Measurements from ENCODE around the gene RAP2A.

Gene RAP2A

GRCh38 chr13:97388373-97388772 is 45.6 kb upstream of the RAP2A start:
- TF ChIP-seq CTCF (conservative IDR thresholded peaks at IDR 0.05; ENCODE audit: low read length), result no peak
- no peak for DNase-seq (ENCODE audit: low read depth)
- no peak overlapping the region for H3K4me3 ChIP-seq (ENCODE audit: low read length)

- TF ChIP-seq CTCF (conservative IDR thresholded peaks at IDR 0.05; ENCODE audit: low read length), result no peak
- H3K4me3 ChIP-seq (ENCODE audit: low read length), result no peak overlapping the region
- peak; percentile 25 for DNase-seq (ENCODE audit: low read depth)
Observed at GRCh38 chr13:97390941-97391600, 42.9 kb upstream of the RAP2A start.

GRCh38 chr13:97392020-97392419 is 41.9 kb upstream of the RAP2A start:
- H3K4me3 ChIP-seq (ENCODE audit: low read length), result no peak overlapping the region
- no peak for TF ChIP-seq CTCF (conservative IDR thresholded peaks at IDR 0.05; ENCODE audit: low read length)
- DNase-seq (ENCODE audit: low read depth), result no peak

- no peak for TF ChIP-seq CTCF (conservative IDR thresholded peaks at IDR 0.05; ENCODE audit: low read length)
Observed at GRCh38 chr13:97394542-97394941, 39.4 kb upstream of the RAP2A start.

GRCh38 chr13:97395447-97396136 is 38.4 kb upstream of the RAP2A start:
- peak; percentile 37 for DNase-seq (ENCODE audit: low read depth)
- H3K4me3 ChIP-seq (ENCODE audit: low read length), result no peak overlapping the region
- TF ChIP-seq CTCF (conservative IDR thresholded peaks at IDR 0.05; ENCODE audit: low read length), result no peak

More at GRCh38 chr13:97394542-97394941, 39.4 kb upstream of the RAP2A start:
- DNase-seq (ENCODE audit: low read depth), result no peak
- H3K4me3 ChIP-seq (ENCODE audit: low read length), result no peak overlapping the region

GRCh38 chr13:97397267-97397666 is 36.7 kb upstream of the RAP2A start:
- no peak for TF ChIP-seq CTCF (conservative IDR thresholded peaks at IDR 0.05; ENCODE audit: low read length)
- H3K4me3 ChIP-seq (ENCODE audit: low read length), result no peak overlapping the region
- no peak for DNase-seq (ENCODE audit: low read depth)

GRCh38 chr13:97401421-97401820 is 32.5 kb upstream of the RAP2A start:
- DNase-seq (ENCODE audit: low read depth), result no peak

More at GRCh38 chr13:97401421-97401820, 32.5 kb upstream of the RAP2A start:
- TF ChIP-seq CTCF (conservative IDR thresholded peaks at IDR 0.05; ENCODE audit: low read length), result no peak
- no peak overlapping the region for H3K4me3 ChIP-seq (ENCODE audit: low read length)

Data from AG10803 (cell line).